Upper lobe of left lung (tissue), 4 donors: ENCODE results near the gene LIG3.
A peak's percentile ranks its signal among the peaks of the same experiment; 100 is the strongest.

ENCODE experiments used
- EP300 ChIP-seq, 4 donors: sonication (generic); formaldehyde crosslinking; IDR thresholded peaks; one replicate each; pipeline ENCODE4 v1.5.1; 2017; ENCODE audit warnings: antibody characterized with exemption in 4 of 4, control low read depth in 2 of 4
- POLR2A ChIP-seq, 4 donors: fragments of 450-650 bp; IDR thresholded peaks; one replicate each; pipeline ENCODE4 v1.5.1; 2016 to 2017; ENCODE audit warnings: antibody characterized with exemption in 4 of 4, mild to moderate bottlenecking in 2 of 4
- POLR2AphosphoS5 ChIP-seq, 2 donors: sonication (generic); formaldehyde crosslinking; IDR thresholded peaks; one replicate each; pipeline ENCODE4 v1.5.1; 2017; ENCODE audit warnings: antibody characterized with exemption in 2 of 2
- TF ChIP-seq, protein P1 (sequence below), 6 experiments: fragments of 450-650 bp in 4 of 6; fragments of 200-600 bp in 2 of 6; sonication (generic) in 2 of 6; IDR thresholded peaks; one replicate each; pipeline ENCODE4 v1.5.1; 2016 to 2019; ENCODE audit warnings: antibody characterized with exemption in 6 of 6

- peak in 1 of 4 donors; percentile 29 for TF ChIP-seq POLR2A (IDR thresholded peaks at IDR 0.05)
- no peak for TF ChIP-seq EP300 (IDR thresholded peaks at IDR 0.05)
- TF ChIP-seq, protein P1, sequence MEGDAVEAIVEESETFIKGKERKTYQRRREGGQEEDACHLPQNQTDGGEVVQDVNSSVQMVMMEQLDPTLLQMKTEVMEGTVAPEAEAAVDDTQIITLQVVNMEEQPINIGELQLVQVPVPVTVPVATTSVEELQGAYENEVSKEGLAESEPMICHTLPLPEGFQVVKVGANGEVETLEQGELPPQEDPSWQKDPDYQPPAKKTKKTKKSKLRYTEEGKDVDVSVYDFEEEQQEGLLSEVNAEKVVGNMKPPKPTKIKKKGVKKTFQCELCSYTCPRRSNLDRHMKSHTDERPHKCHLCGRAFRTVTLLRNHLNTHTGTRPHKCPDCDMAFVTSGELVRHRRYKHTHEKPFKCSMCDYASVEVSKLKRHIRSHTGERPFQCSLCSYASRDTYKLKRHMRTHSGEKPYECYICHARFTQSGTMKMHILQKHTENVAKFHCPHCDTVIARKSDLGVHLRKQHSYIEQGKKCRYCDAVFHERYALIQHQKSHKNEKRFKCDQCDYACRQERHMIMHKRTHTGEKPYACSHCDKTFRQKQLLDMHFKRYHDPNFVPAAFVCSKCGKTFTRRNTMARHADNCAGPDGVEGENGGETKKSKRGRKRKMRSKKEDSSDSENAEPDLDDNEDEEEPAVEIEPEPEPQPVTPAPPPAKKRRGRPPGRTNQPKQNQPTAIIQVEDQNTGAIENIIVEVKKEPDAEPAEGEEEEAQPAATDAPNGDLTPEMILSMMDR (IDR thresholded peaks at IDR 0.05): no peak
- no peak for TF ChIP-seq POLR2AphosphoS5 (IDR thresholded peaks at IDR 0.05)
These were observed 70.9 kb downstream of the LIG3 start for GRCh38 chr17:35051183-35051578.
